Activated CD4-positive, alpha-beta T cell treated with anti-CD3 and anti-CD28 coated beads for 1 hour (primary cell): Measurements from ENCODE around the gene FAM47B.

Experiments
- DNase-seq: peaks from one replicate; pipeline ENCODE4 v3.0.0-alpha.2; 2020

FAM47B gene

GRCh38 chrX:34942496-34942895 lies at the start of gene FAM47B:
TSS of gene FAM47B (plus strand) at chrX:34942796. CDS start at chrX:34942832, 36 bp downstream.
- no peak for DNase-seq

- DNase-seq = no peak
Observed at GRCh38 chrX:34893741-34894140, 48.9 kb upstream of the FAM47B start.

GRCh38 chrX:34900691-34901090 lies 41.9 kb upstream of the FAM47B start:
- DNase-seq = no peak

- no peak for DNase-seq
Observed at GRCh38 chrX:34901761-34902160, 40.8 kb upstream of the FAM47B start.

- no peak for DNase-seq
Observed at GRCh38 chrX:34903316-34903715, 39.3 kb upstream of the FAM47B start.

- DNase-seq = no peak
Observed at GRCh38 chrX:34909151-34909550, 33.4 kb upstream of the FAM47B start.

- DNase-seq = no peak
Observed at GRCh38 chrX:34915463-34916225, 27.0 kb upstream of the FAM47B start.

- no peak for DNase-seq
Observed at GRCh38 chrX:34917146-34917545, 25.4 kb upstream of the FAM47B start.

GRCh38 chrX:34918091-34918736 lies 24.4 kb upstream of the FAM47B start:
- no peak for DNase-seq

GRCh38 chrX:34918856-34919255 lies 23.7 kb upstream of the FAM47B start:
- no peak for DNase-seq

GRCh38 chrX:34927866-34928265 lies 14.7 kb upstream of the FAM47B start:
- no peak for DNase-seq

GRCh38 chrX:34943235-34943634 lies 639 bp downstream of the FAM47B start:
- no peak for DNase-seq

- DNase-seq = no peak
Observed at GRCh38 chrX:34956916-34957315, 14.3 kb downstream of the FAM47B start.

- no peak for DNase-seq
Observed at GRCh38 chrX:34961662-34962061, 19.1 kb downstream of the FAM47B start.

- no peak for DNase-seq
Observed at GRCh38 chrX:34972206-34972605, 29.6 kb downstream of the FAM47B start.

GRCh38 chrX:34978171-34978570 lies 35.6 kb downstream of the FAM47B start:
- DNase-seq = no peak

- no peak for DNase-seq
Observed at GRCh38 chrX:34987646-34988045, 45.0 kb downstream of the FAM47B start.
